NCI-H1436 (cell line): ENCODE data around the gene RIC3.

Source experiments
- DNase-seq: peaks from one replicate; lab custom pipeline; 2025; lab: John Stamatoyannopoulos, UW

RIC3 gene

GRCh38 chr11:8086571-8086970 is 82.3 kb downstream of the RIC3 start:
- no peak for DNase-seq

- DNase-seq: peak; percentile 57
Measured at GRCh38 chr11:8086001-8086479, 82.8 kb downstream of the RIC3 start.

- DNase-seq: no peak
Measured at GRCh38 chr11:8085011-8085645, 83.7 kb downstream of the RIC3 start.

GRCh38 chr11:8084352-8084751 is 84.5 kb downstream of the RIC3 start:
- DNase-seq: no peak

GRCh38 chr11:8083871-8084281 is 84.9 kb downstream of the RIC3 start:
- DNase-seq: no peak

- no peak for DNase-seq
Measured at GRCh38 chr11:8083088-8083395, 85.8 kb downstream of the RIC3 start.

- no peak for DNase-seq
Measured at GRCh38 chr11:8082391-8083087, 86.3 kb downstream of the RIC3 start.

GRCh38 chr11:8081591-8082250 is 87.1 kb downstream of the RIC3 start:
- no peak for DNase-seq

GRCh38 chr11:8080674-8081590 is 87.9 kb downstream of the RIC3 start, which contains the start of gene TUB:
TUB (plus strand) TSS chr11:8081211; CDS start chr11:8081511, 300 bp downstream.
- DNase-seq: peak; percentile 66

- no peak for DNase-seq
Measured at GRCh38 chr11:8080069-8080670, 88.7 kb downstream of the RIC3 start.

- DNase-seq: no peak
Measured at GRCh38 chr11:8079111-8079675, 89.6 kb downstream of the RIC3 start.

- no peak for DNase-seq
Measured at GRCh38 chr11:8075119-8075726, 93.6 kb downstream of the RIC3 start.

- peak; percentile 41 for DNase-seq
Measured at GRCh38 chr11:8071616-8072581, 96.9 kb downstream of the RIC3 start.

- no peak for DNase-seq
Measured at GRCh38 chr11:8070417-8071115, 98.3 kb downstream of the RIC3 start.

GRCh38 chr11:8069771-8070170 is 99.1 kb downstream of the RIC3 start:
- DNase-seq: no peak

GRCh38 chr11:8068605-8069221 is 100.1 kb downstream of the RIC3 start:
- DNase-seq: no peak

- DNase-seq: no peak
Measured at GRCh38 chr11:8067929-8068575, 100.8 kb downstream of the RIC3 start.

GRCh38 chr11:8067567-8067928 is 101.3 kb downstream of the RIC3 start:
- DNase-seq: no peak
